K562 (cell line): Measurements from ENCODE around the gene BTBD2. TPM values are rescaled to one million over a fixed set of nuclear protein-coding genes. Genes with fewer than 3 reads are reported as not detected.
A peak's percentile ranks its signal among the peaks of the same experiment; 100 is the strongest.

Source experiments
- ATAC-seq: fragments of 200-7000 bp; cut with Tn5 transposase; 3 replicates; pipeline ENCODE4 v1.9.1; 2020; ENCODE audit warnings: moderate library complexity
- BruUV-seq: library from RNA; stranded (reverse); fragments of 400-500 nt; replicated peaks from 2 replicates; lab custom pipeline; 2021; lab: Mats Ljungman, UMichigan
- CTCF ChIA-PET: fragments of 300-600 bp; formaldehyde crosslinking; extraction: SDS; loops from one replicate; lab custom pipeline; 2021; ENCODE audit warnings: low intra/inter-chr PET ratio; lab: Yijun Ruan, JAX
- POLR2A ChIA-PET: fragments of 300-600, 350-650 bp; sonication (Branson Sonifier 250); formaldehyde crosslinking; extraction: SDS; loops from one replicate; lab custom pipeline; 2021; ENCODE audit warnings: antibody characterized with exemption, inconsistent platforms; lab: Yijun Ruan, JAX
- DNase-seq, 4 experiments: peaks; one replicate each; pipeline versions ENCODE4 v3.0.0 to v3.0.0-alpha.2; 2011 to 2018; ENCODE audit warnings: low spot score in 3 of 4, mixed read lengths in 3 of 4; ENCODE audit errors: extremely low read depth in 1 of 4
- FAIRE-seq: peaks from 2 replicates; lab custom pipeline; 2011; peaks lifted over from hg19 to GRCh38; lab: Jason Lieb, UNC
- H2AFZ ChIP-seq: 2 replicates; pipeline ENCODE4 v1.6.0; 2011; ENCODE audit warnings: low read depth, low read length, control low read depth, inconsistent platforms
- H3K27ac ChIP-seq: fragments of 200-600 bp; 3 replicates; pipeline ENCODE4 v1.8.0; 2011; ENCODE audit warnings: low read depth, mild to moderate bottlenecking, control low read depth, inconsistent platforms, low read length, moderate library complexity, mixed read lengths; ENCODE audit errors: extremely low read depth
- H3K27me3 ChIP-seq, 2 experiments: fragments of 300-600 bp in 1 of 2; 2 replicates in 1 of 2; 3 replicates in 1 of 2; pipeline versions ENCODE4 v1.6.0 to v1.8.0; 2011; ENCODE audit warnings: inconsistent platforms in 2 of 2, low read length in 2 of 2, mild to moderate bottlenecking in 1 of 2, mixed read lengths in 1 of 2, moderate library complexity in 1 of 2; ENCODE audit not compliant: control insufficient read depth in 2 of 2, insufficient read depth in 2 of 2
- H3K36me3 ChIP-seq: fragments of 300-600 bp; 3 replicates; pipeline ENCODE4 v1.8.0; 2011; ENCODE audit warnings: mild to moderate bottlenecking, low read length, inconsistent platforms; ENCODE audit not compliant: control insufficient read depth, insufficient read depth
- H3K4me1 ChIP-seq, 2 experiments: fragments of 200-600 bp in 1 of 2; replicated peaks in 1 of 2; 2 replicates in 1 of 2; 3 replicates in 1 of 2; pipeline versions ENCODE4 v1.5.1 to v1.8.0; 2011; ENCODE audit warnings: inconsistent platforms in 2 of 2, low read length in 2 of 2, mild to moderate bottlenecking in 1 of 2, mixed read lengths in 1 of 2, moderate library complexity in 1 of 2; ENCODE audit not compliant: control insufficient read depth in 2 of 2, insufficient read depth in 2 of 2
- H3K4me2 ChIP-seq: 2 replicates; pipeline ENCODE4 v1.6.1; 2011; ENCODE audit warnings: low read length, control low read depth, inconsistent platforms, mixed read lengths; ENCODE audit not compliant: insufficient read depth
- H3K4me3 ChIP-seq: fragments of 200-600 bp; sonication (generic), shearing (Covaris generic); 2 replicates; pipeline ENCODE4 v1.5.1; 2016; ENCODE audit warnings: control low read depth, inconsistent platforms
- H3K79me2 ChIP-seq: fragments of 200-600 bp; 3 replicates; pipeline ENCODE4 v1.8.0; 2011; ENCODE audit warnings: low read length, inconsistent platforms; ENCODE audit not compliant: control insufficient read depth, insufficient read depth
- H3K9ac ChIP-seq, 2 experiments: 2 replicates each; pipeline versions ENCODE4 v1.6.0 to v1.6.1; 2011; ENCODE audit warnings: low read depth in 2 of 2, low read length in 2 of 2, control low read depth in 1 of 2, inconsistent platforms in 1 of 2, mild to moderate bottlenecking in 1 of 2, mixed read lengths in 1 of 2; ENCODE audit not compliant: insufficient read depth in 1 of 2
- H3K9me1 ChIP-seq: one replicate; pipeline ENCODE4 v1.6.0; 2011; ENCODE audit warnings: inconsistent platforms, mild to moderate bottlenecking, low read length, moderate library complexity; ENCODE audit not compliant: control insufficient read depth, insufficient read depth
- H3K9me3 ChIP-seq: replicated peaks from 2 replicates; pipeline ENCODE4 v1.5.1; 2011; ENCODE audit warnings: low read depth, low read length, inconsistent platforms; ENCODE audit not compliant: control insufficient read depth, insufficient read depth
- H4K20me1 ChIP-seq: replicated peaks from 2 replicates; pipeline ENCODE4 v1.6.1; 2011; ENCODE audit warnings: low read length, inconsistent platforms, mixed read lengths; ENCODE audit not compliant: control insufficient read depth, insufficient read depth
- WGBS: fragments of 100-300 bp; shearing (Covaris generic); methylation state at CpG from one replicate; pipeline ENCODE4 v1.1.6; 2016; ENCODE audit warnings: low coverage, mixed read lengths; ENCODE audit not compliant: insufficient coverage; ENCODE audit errors: missing lambda C conversion rate; 5-methylcytosine and 5-hydroxymethylcytosine counted together
- in situ Hi-C: fragments of 300-500 bp; cut with MboI; formaldehyde crosslinking; loops from 4 replicates; pipeline ENCODE4 v1.15.0; 2018; ENCODE audit warnings: inconsistent platforms, mixed read lengths
- intact Hi-C: fragments of 100-400 bp; cut with micrococcal nuclease; formaldehyde crosslinking; loops from 2 replicates; pipeline ENCODE4 v1.14.2; 2022
- polyA plus RNA-seq, 8 experiments: library from polyadenylated mRNA; depleted of rRNA in 4 of 8; stranded (reverse) in 5 of 8; unstranded in 3 of 8; fragments of >200 nt; fragmentation: Nextera tagmentation in 2 of 8; fragmentation: Illumina TruSeq in 1 of 8; extraction: Ambion mirVana in 2 of 8; extraction: Trizol in 1 of 8; gene quantifications; 2 replicates each; pipeline versions ENCODE4 v1.2.1 to v1.2.3, GENCODE V29; 2011 to 2014; ENCODE audit warnings: inconsistent platforms in 1 of 8, missing spikeins in 1 of 8
- total RNA-seq, 7 experiments: library from RNA; depleted of rRNA in 6 of 7; stranded (reverse); fragments of >200 nt in 6 of 7; fragmentation: Illumina TruSeq in 2 of 7; extraction: Trizol in 2 of 7; gene quantifications; 2 replicates each; pipeline versions ENCODE4 v1.2.1 to v1.2.3, GENCODE V29; 2011 to 2021; ENCODE audit warnings: low replicate concordance in 1 of 7
- TF ChIP-seq, protein P1 (sequence below): sonication (generic); formaldehyde crosslinking; IDR thresholded peaks from 2 replicates; pipeline ENCODE4 v1.8.1; 2023; ENCODE audit warnings: mild to moderate bottlenecking, missing genetic modification reagents
- TF ChIP-seq, protein P2 (sequence below), 2 experiments: fragments of 450-650 bp; IDR thresholded peaks; 2 replicates each; pipeline ENCODE4 v1.6.1; 2018; ENCODE audit warnings: mild to moderate bottlenecking in 2 of 2, low read depth in 1 of 2; ENCODE audit not compliant: partially characterized antibody in 2 of 2

The BTBD2 gene
- total and polyA plus RNA-seq, 9 of the 15 experiments (the other 6 are each of a cell fraction or from before 2014, with no cell fraction given) = 0.10 to 15.6 (median 6.9) TPM

DNA sequence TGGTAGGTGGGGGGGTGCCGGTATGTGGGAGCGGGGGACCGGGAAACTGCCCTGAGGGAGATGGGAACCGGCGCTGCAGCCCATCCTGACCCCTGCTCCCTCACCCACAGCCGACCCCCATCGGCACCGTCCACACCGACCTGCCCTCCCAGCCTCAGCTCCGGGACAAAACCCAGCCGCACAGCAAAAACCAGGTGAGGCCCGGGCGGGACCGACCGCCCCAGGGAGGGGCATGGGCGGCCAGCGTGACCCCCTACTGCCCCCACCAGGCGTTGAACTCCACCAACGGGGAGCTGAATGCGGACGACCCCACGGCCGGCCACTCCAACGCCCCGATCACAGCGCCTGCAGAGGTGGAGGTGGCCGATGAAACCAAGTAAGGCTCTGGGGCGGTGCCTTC lies 35.9 kb downstream of the BTBD2 start:
- Histone ChIP-seq H3K4me2 (no peak overlapping the region), H3K9ac (peak overlapping the region in 1 of 2 experiments; percentile 17; a peak in 1 of 4 replicates), H3K4me1 (peaks cover 4 to 43% of the 10 kb centered on the region in 2 experiments; a peak in 4 of 5 replicates), H3K36me3 (peaks cover 79% of the 10 kb centered on the region; the same call in 2 of the 3 replicates), H3K9me1 (no peaks in the 10 kb centered on the region), H3K9me3 (no peaks in the 10 kb centered on the region), H3K79me2 (peaks cover 26% of the 10 kb centered on the region), H3K27ac (no peak overlapping the region), H3K4me3 (no peak overlapping the region), H3K27me3 (no peaks in the 10 kb centered on the region), H2AFZ (no peak overlapping the region), H4K20me1 (0 out of 2 replicates have a peak, but pooled peaks cover 5% of the 10 kb centered on the region)
- in situ Hi-C loops (no loop called here), intact Hi-C loops (no loop called here)
- FAIRE-seq (no peak), ATAC-seq (no peak), DNase-seq (no peak)
- CTCF ChIA-PET = no interaction called here
- POLR2A ChIA-PET = interaction anchor here (0.6 kb wide), 1 partner anchor 162 kb away, joined by 3 read pairs; no protein-coding TSS in a partner anchor
- WGBS = 94% methylated on average over 15 of the region's 28 CpGs
- BruUV-seq = no TSS peak
- TF ChIP-seq, protein P1, sequence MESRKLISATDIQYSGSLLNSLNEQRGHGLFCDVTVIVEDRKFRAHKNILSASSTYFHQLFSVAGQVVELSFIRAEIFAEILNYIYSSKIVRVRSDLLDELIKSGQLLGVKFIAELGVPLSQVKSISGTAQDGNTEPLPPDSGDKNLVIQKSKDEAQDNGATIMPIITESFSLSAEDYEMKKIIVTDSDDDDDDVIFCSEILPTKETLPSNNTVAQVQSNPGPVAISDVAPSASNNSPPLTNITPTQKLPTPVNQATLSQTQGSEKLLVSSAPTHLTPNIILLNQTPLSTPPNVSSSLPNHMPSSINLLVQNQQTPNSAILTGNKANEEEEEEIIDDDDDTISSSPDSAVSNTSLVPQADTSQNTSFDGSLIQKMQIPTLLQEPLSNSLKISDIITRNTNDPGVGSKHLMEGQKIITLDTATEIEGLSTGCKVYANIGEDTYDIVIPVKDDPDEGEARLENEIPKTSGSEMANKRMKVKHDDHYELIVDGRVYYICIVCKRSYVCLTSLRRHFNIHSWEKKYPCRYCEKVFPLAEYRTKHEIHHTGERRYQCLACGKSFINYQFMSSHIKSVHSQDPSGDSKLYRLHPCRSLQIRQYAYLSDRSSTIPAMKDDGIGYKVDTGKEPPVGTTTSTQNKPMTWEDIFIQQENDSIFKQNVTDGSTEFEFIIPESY (CRISPR knock-in tag) = peak; percentile 64
- TF ChIP-seq, protein P2, sequence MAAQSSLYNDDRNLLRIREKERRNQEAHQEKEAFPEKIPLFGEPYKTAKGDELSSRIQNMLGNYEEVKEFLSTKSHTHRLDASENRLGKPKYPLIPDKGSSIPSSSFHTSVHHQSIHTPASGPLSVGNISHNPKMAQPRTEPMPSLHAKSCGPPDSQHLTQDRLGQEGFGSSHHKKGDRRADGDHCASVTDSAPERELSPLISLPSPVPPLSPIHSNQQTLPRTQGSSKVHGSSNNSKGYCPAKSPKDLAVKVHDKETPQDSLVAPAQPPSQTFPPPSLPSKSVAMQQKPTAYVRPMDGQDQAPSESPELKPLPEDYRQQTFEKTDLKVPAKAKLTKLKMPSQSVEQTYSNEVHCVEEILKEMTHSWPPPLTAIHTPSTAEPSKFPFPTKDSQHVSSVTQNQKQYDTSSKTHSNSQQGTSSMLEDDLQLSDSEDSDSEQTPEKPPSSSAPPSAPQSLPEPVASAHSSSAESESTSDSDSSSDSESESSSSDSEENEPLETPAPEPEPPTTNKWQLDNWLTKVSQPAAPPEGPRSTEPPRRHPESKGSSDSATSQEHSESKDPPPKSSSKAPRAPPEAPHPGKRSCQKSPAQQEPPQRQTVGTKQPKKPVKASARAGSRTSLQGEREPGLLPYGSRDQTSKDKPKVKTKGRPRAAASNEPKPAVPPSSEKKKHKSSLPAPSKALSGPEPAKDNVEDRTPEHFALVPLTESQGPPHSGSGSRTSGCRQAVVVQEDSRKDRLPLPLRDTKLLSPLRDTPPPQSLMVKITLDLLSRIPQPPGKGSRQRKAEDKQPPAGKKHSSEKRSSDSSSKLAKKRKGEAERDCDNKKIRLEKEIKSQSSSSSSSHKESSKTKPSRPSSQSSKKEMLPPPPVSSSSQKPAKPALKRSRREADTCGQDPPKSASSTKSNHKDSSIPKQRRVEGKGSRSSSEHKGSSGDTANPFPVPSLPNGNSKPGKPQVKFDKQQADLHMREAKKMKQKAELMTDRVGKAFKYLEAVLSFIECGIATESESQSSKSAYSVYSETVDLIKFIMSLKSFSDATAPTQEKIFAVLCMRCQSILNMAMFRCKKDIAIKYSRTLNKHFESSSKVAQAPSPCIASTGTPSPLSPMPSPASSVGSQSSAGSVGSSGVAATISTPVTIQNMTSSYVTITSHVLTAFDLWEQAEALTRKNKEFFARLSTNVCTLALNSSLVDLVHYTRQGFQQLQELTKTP (IDR thresholded peaks at IDR 0.05; ENCODE audit: low read depth in 1 of 2, partially characterized antibody in 2 of 2) = no peak
- TF ChIP-seq, all 486 proteins: peak for 1
